SK-N-SH treated with all-trans-retinoic acid at 6 μM for 48 hours (cell line): ENCODE results near the gene BCAR1.

Source experiments
- ARNTL ChIP-seq: fragments of 450-650 bp; formaldehyde crosslinking; IDR thresholded peaks from 2 replicates; pipeline ENCODE4 v1.5.0; 2020; ENCODE audit warnings: low read depth, mild to moderate bottlenecking, moderate library complexity, borderline replicate concordance
- BACH2 ChIP-seq: fragments of 250-450 bp; sonication (Bioruptor Pico); IDR thresholded peaks from 2 replicates; pipeline ENCODE4 v1.9.0; 2021; ENCODE audit warnings: mild to moderate bottlenecking, borderline replicate concordance
- CREB5 ChIP-seq: fragments of 250-450 bp; sonication (Bioruptor Pico); IDR thresholded peaks from 2 replicates; pipeline ENCODE4 v1.5.1; 2020; ENCODE audit warnings: low read depth, mild to moderate bottlenecking, moderate library complexity
- CSDC2 ChIP-seq: fragments of 250-450 bp; sonication (Bioruptor Pico); IDR thresholded peaks from 2 replicates; pipeline ENCODE4 v1.5.0; 2020; ENCODE audit warnings: mild to moderate bottlenecking, moderate library complexity
- OSR1 ChIP-seq: fragments of 250-450 bp; sonication (Bioruptor Pico); IDR thresholded peaks from 2 replicates; pipeline ENCODE4 v1.8.0; 2022; ENCODE audit warnings: moderate library complexity, mild to moderate bottlenecking, inconsistent platforms
- SNAI2 ChIP-seq: fragments of 250-450 bp; sonication (Bioruptor Pico); IDR thresholded peaks from 2 replicates; pipeline ENCODE4 v1.5.0; 2020; ENCODE audit warnings: mild to moderate bottlenecking, moderate library complexity
- TCF4 ChIP-seq: fragments of 250-450 bp; sonication (Bioruptor Pico); IDR thresholded peaks from 2 replicates; pipeline ENCODE4 v1.8.0; 2021; ENCODE audit warnings: mild to moderate bottlenecking, moderate library complexity, borderline replicate concordance
- TOX ChIP-seq: fragments of 250-450 bp; sonication (Bioruptor Pico); IDR thresholded peaks from 2 replicates; pipeline ENCODE4 v1.8.0; 2021; ENCODE audit warnings: mild to moderate bottlenecking, moderate library complexity, borderline replicate concordance
- ZC3H10 ChIP-seq: fragments of 250-450 bp; sonication (Bioruptor Pico); IDR thresholded peaks from 2 replicates; pipeline ENCODE4 v1.5.1; 2021; ENCODE audit warnings: mild to moderate bottlenecking, moderate library complexity
- ZFP3 ChIP-seq: fragments of 250-450 bp; sonication (Bioruptor Pico); IDR thresholded peaks from 2 replicates; pipeline ENCODE4 v1.5.0; 2020; ENCODE audit warnings: mild to moderate bottlenecking, moderate library complexity
- ZFP30 ChIP-seq: fragments of 450-650 bp; formaldehyde crosslinking; IDR thresholded peaks from 2 replicates; pipeline ENCODE4 v1.5.0; 2022; ENCODE audit warnings: mild to moderate bottlenecking, moderate library complexity
- ZNF565 ChIP-seq: fragments of 450-650 bp; formaldehyde crosslinking; conservative IDR thresholded peaks from 2 replicates; pipeline ENCODE4 v1.5.0; 2020; ENCODE audit warnings: low read depth, mild to moderate bottlenecking, moderate library complexity
- TF ChIP-seq, protein P1 (sequence below): fragments of 250-450 bp; sonication (Bioruptor Pico); IDR thresholded peaks from 2 replicates; pipeline ENCODE4 v1.8.0; 2020; ENCODE audit warnings: mild to moderate bottlenecking, moderate library complexity, borderline replicate concordance

DNA sequence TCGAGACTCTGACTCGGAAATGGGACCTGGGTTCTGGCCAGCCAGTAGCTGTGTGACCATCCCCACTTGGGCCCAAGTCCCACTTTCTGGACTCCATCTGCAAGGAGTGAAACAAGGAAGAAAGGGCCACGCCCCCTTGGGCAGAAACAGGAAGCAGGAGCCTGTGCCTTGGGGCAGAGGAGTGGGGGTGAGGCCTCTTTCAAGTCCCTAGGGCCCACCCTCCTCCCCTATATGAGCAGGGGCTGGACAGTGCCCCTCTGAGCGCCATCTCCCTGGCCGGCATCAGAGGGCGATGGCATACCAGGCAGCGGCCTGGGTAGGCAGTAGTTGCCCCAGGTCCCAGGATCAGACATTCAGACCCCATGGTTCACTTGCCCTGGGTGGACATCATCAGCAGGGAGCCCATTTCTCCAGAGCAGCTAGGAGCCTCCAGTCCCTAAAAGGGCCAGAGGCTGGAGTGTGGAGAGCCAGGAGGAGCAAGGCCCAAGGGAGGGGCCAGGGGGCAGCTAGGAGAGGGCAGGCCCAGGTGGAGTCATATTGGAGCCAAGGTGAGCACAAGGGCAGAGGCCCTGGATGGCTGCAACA lies 7.1 kb downstream of the BCAR1 start:
- TF ChIP-seq ARNTL (CRISPR knock-in tag) (no peak), ZFP3 (no peak), SNAI2 (CRISPR knock-in tag) (no peak), ZFP30 (CRISPR knock-in tag) (no peak), TCF4 (CRISPR knock-in tag) (no peak), CREB5 (CRISPR knock-in tag) (no peak), ZNF565 (no peak), TOX (CRISPR knock-in tag) (no peak), OSR1 (CRISPR knock-in tag) (no peak), BACH2 (CRISPR knock-in tag) (no peak), ZC3H10 (no peak), CSDC2 (no peak)
- TF ChIP-seq, protein P1, sequence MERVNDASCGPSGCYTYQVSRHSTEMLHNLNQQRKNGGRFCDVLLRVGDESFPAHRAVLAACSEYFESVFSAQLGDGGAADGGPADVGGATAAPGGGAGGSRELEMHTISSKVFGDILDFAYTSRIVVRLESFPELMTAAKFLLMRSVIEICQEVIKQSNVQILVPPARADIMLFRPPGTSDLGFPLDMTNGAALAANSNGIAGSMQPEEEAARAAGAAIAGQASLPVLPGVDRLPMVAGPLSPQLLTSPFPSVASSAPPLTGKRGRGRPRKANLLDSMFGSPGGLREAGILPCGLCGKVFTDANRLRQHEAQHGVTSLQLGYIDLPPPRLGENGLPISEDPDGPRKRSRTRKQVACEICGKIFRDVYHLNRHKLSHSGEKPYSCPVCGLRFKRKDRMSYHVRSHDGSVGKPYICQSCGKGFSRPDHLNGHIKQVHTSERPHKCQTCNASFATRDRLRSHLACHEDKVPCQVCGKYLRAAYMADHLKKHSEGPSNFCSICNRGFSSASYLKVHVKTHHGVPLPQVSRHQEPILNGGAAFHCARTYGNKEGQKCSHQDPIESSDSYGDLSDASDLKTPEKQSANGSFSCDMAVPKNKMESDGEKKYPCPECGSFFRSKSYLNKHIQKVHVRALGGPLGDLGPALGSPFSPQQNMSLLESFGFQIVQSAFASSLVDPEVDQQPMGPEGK (CRISPR knock-in tag) = no peak
